NCI-H2107 (cell line): ENCODE measurements around the gene DCAF15.
"Not testable (repeated sequence)": the region's sequence is repeated elsewhere in the genome, so short reads cannot be mapped to it uniquely, and the experiment has no call there.

ENCODE experiments used
- DNase-seq: peaks from one replicate; lab custom pipeline; 2025; lab: John Stamatoyannopoulos, UW

The DCAF15 gene

GRCh38 chr19:13952154-13952930 is at the start of gene DCAF15:
TSS of gene DCAF15 (plus strand) at chr19:13952509. CDS start at chr19:13952513, 4 bp downstream.
- DNase-seq, result peak; percentile 98

- no peak for DNase-seq
These were observed 49.2 kb upstream of the DCAF15 start for GRCh38 chr19:13902993-13903555.

GRCh38 chr19:13905634-13906520 is 46.4 kb upstream of the DCAF15 start, which contains the start of the genes BRME1 and CC2D1A:
TSS of gene BRME1 (minus strand) at chr19:13906117. CDS start at chr19:13904892, 1,225 bp downstream.
TSS of gene CC2D1A (plus strand) at chr19:13906201. CDS start at chr19:13906442, 241 bp downstream.
- peak; percentile 84 for DNase-seq

- no peak for DNase-seq
These were observed 45.8 kb upstream of the DCAF15 start for GRCh38 chr19:13906521-13906904.

GRCh38 chr19:13906910-13907309 is 45.4 kb upstream of the DCAF15 start:
- no peak for DNase-seq

- DNase-seq, result no peak
These were observed 43.6 kb upstream of the DCAF15 start for GRCh38 chr19:13908674-13909073.

- no peak for DNase-seq
These were observed 42.9 kb upstream of the DCAF15 start for GRCh38 chr19:13909430-13909829.

GRCh38 chr19:13913352-13913751 is 39.0 kb upstream of the DCAF15 start:
- no peak for DNase-seq

- no peak for DNase-seq
These were observed 37.5 kb upstream of the DCAF15 start for GRCh38 chr19:13914777-13915176.

GRCh38 chr19:13917888-13918406 is 34.4 kb upstream of the DCAF15 start:
- no peak for DNase-seq

- no peak for DNase-seq
These were observed 33.4 kb upstream of the DCAF15 start for GRCh38 chr19:13918726-13919411.

GRCh38 chr19:13920524-13920923 is 31.8 kb upstream of the DCAF15 start:
- DNase-seq, result no peak

- DNase-seq, result no peak
These were observed 31.2 kb upstream of the DCAF15 start for GRCh38 chr19:13920940-13921747.

GRCh38 chr19:13922118-13922517 is 30.2 kb upstream of the DCAF15 start:
- DNase-seq, result not testable (repeated sequence)

GRCh38 chr19:13923194-13923987 is 28.9 kb upstream of the DCAF15 start:
- DNase-seq, result no peak

- DNase-seq, result no peak
These were observed 26.3 kb upstream of the DCAF15 start for GRCh38 chr19:13926010-13926409.

GRCh38 chr19:13926715-13927114 is 25.6 kb upstream of the DCAF15 start:
- DNase-seq, result no peak

GRCh38 chr19:13929340-13929739 is 23.0 kb upstream of the DCAF15 start:
- DNase-seq, result no peak

GRCh38 chr19:13929956-13930355 is 22.4 kb upstream of the DCAF15 start:
- no peak for DNase-seq

- no peak for DNase-seq
These were observed 21.9 kb upstream of the DCAF15 start for GRCh38 chr19:13930402-13930801.
